HCT116 (cell line): ENCODE results near the gene PAX5. TPM values are rescaled to one million over a fixed set of nuclear protein-coding genes. Genes with fewer than 3 reads are reported as not detected.
A peak's percentile ranks its signal among the peaks of the same experiment; 100 is the strongest.

Experiments used
- ATAC-seq: fragments of 200-7000 bp; cut with Tn5 transposase; 2 replicates; pipeline ENCODE4 v1.9.1; 2020; ENCODE audit warnings: mild to moderate bottlenecking, moderate library complexity
- BruUV-seq: library from RNA; stranded (reverse); fragments of 400-500 nt; replicated peaks from 2 replicates; lab custom pipeline; 2021; lab: Mats Ljungman, UMichigan
- CTCF ChIA-PET: fragments of 300-600 bp; sonication (Branson Sonifier 250); formaldehyde crosslinking; loops from one replicate; lab custom pipeline; 2021; ENCODE audit warnings: antibody characterized with exemption; lab: Charles Lee
- POLR2A ChIA-PET: fragments of 300-600, 350-600 bp; sonication (Branson Sonifier 250); formaldehyde crosslinking; loops from one replicate; lab custom pipeline; 2021; ENCODE audit warnings: antibody characterized with exemption; lab: Charles Lee
- RAD21 ChIA-PET, 2 experiments: fragments of 300-600 bp; sonication (Branson Sonifier 250); formaldehyde crosslinking; loops; one replicate each; lab custom pipeline; 2023; ENCODE audit warnings: low total read pairs in 2 of 2; ENCODE audit not compliant: uncharacterized antibody in 2 of 2, unreplicated experiment in 2 of 2, low non-redundant PET in 1 of 2; lab: Charles Lee
- DNase-seq: peaks from one replicate; pipeline ENCODE4 v3.0.0-alpha.2; 2010; ENCODE audit warnings: low read depth, low spot score
- H2AFZ ChIP-seq: fragments of 200-600 bp; shearing (Covaris generic), sonication (generic); 2 replicates; pipeline ENCODE4 v1.6.1; 2017; ENCODE audit warnings: low read depth, mixed run types, mixed read lengths, antibody characterized with exemption, low read length; ENCODE audit not compliant: poor library complexity, severe bottlenecking
- H3K27ac ChIP-seq: 2 replicates; pipeline ENCODE4 v1.5.1; 2012; ENCODE audit warnings: low read depth, low read length
- H3K27me3 ChIP-seq: fragments of 200-600 bp; sonication (generic); 2 replicates; pipeline ENCODE4 v1.6.1; 2016; ENCODE audit warnings: mixed run types, low read length, mixed read lengths; ENCODE audit not compliant: insufficient read depth
- H3K36me3 ChIP-seq, 2 experiments: fragments of 200-500 bp in 1 of 2; fragments of 200-600 bp in 1 of 2; sonication (Bioruptor generic) in 1 of 2; sonication (generic) in 1 of 2; 2 replicates each; pipeline versions ENCODE4 v1.5.1 to v1.6.1; 2014 to 2016; ENCODE audit warnings: low read length in 2 of 2, inconsistent platforms in 1 of 2, mixed read lengths in 1 of 2, mixed run types in 1 of 2; ENCODE audit not compliant: insufficient read depth in 2 of 2, control insufficient read depth in 1 of 2
- H3K4me1 ChIP-seq, 2 experiments: fragments of 200-600 bp in 1 of 2; sonication (generic) in 1 of 2; 2 replicates each; pipeline versions ENCODE4 v1.5.1 to v1.6.1; 2012 to 2017; ENCODE audit warnings: low read length in 2 of 2, inconsistent platforms in 1 of 2, mild to moderate bottlenecking in 1 of 2, mixed read lengths in 1 of 2, mixed run types in 1 of 2, moderate library complexity in 1 of 2; ENCODE audit not compliant: insufficient read depth in 2 of 2, control insufficient read depth in 1 of 2
- H3K4me2 ChIP-seq: fragments of 200-600 bp; sonication (generic); 2 replicates; pipeline ENCODE4 v1.6.1; 2017; ENCODE audit warnings: mixed run types, low read length, mixed read lengths
- H3K4me3 ChIP-seq, 2 experiments: fragments of 200-600 bp in 1 of 2; sonication (generic) in 1 of 2; replicated peaks in 1 of 2; 2 replicates each; pipeline ENCODE4 v1.5.1; 2011 to 2016; ENCODE audit warnings: low read length in 2 of 2, control low read depth in 1 of 2, low read depth in 1 of 2, mild to moderate bottlenecking in 1 of 2, mixed read lengths in 1 of 2, mixed run types in 1 of 2
- H3K79me2 ChIP-seq: fragments of 200-600 bp; sonication (generic); 2 replicates; pipeline ENCODE4 v1.6.1; 2017; ENCODE audit warnings: mild to moderate bottlenecking, mixed run types, low read length, moderate library complexity, mixed read lengths; ENCODE audit not compliant: insufficient read depth
- H3K9ac ChIP-seq: fragments of 200-600 bp; sonication (generic); 2 replicates; pipeline ENCODE4 v1.6.1; 2016; ENCODE audit warnings: low read length, mixed read lengths
- H3K9me2 ChIP-seq: fragments of 200-600 bp; sonication (generic), shearing (Covaris generic); 2 replicates; pipeline ENCODE4 v1.6.1; 2017; ENCODE audit warnings: mixed run types, mild to moderate bottlenecking, moderate library complexity; ENCODE audit not compliant: insufficient read depth
- H3K9me3 ChIP-seq, 2 experiments: fragments of 200-500 bp in 1 of 2; fragments of 200-600 bp in 1 of 2; sonication (Bioruptor generic) in 1 of 2; sonication (generic) in 1 of 2; 2 replicates each; pipeline ENCODE4 v1.6.1; 2014 to 2017; ENCODE audit warnings: low read length in 2 of 2, mixed read lengths in 2 of 2, inconsistent platforms in 1 of 2, low read depth in 1 of 2, mild to moderate bottlenecking in 1 of 2, mixed run types in 1 of 2, moderate library complexity in 1 of 2; ENCODE audit not compliant: control insufficient read depth in 1 of 2, insufficient read depth in 1 of 2
- H4K20me1 ChIP-seq: fragments of 200-600 bp; sonication (generic), shearing (Covaris generic); 2 replicates; pipeline ENCODE4 v1.6.1; 2017; ENCODE audit warnings: mixed run types, mild to moderate bottlenecking, moderate library complexity; ENCODE audit not compliant: insufficient read depth
- ATF3 ChIP-seq: IDR thresholded peaks from 2 replicates; pipeline ENCODE4 v1.6.1; 2012
- ELF1 ChIP-seq: IDR thresholded peaks from 2 replicates; pipeline ENCODE4 v1.6.1; 2012; ENCODE audit warnings: low read depth, borderline replicate concordance
- EZH2phosphoT487 ChIP-seq: fragments of 200-600 bp; IDR thresholded peaks from 2 replicates; pipeline ENCODE4 v1.6.1; 2018; ENCODE audit warnings: antibody characterized with exemption, borderline replicate concordance
- RAD21 ChIP-seq: IDR thresholded peaks from 2 replicates; pipeline ENCODE4 v1.6.1; 2012; ENCODE audit warnings: low read depth, mild to moderate bottlenecking
- SRF ChIP-seq: IDR thresholded peaks from 2 replicates; pipeline ENCODE4 v1.6.1; 2012; ENCODE audit warnings: low read depth
- TCF7L2 ChIP-seq: IDR thresholded peaks from 2 replicates; pipeline ENCODE4 v1.7.0; 2011; ENCODE audit warnings: borderline replicate concordance, inconsistent platforms; ENCODE audit not compliant: insufficient read depth, insufficient read length; ENCODE audit errors: extremely low read depth
- ZFX ChIP-seq: fragments of 450-650 bp; IDR thresholded peaks from 2 replicates; pipeline ENCODE4 v1.6.1; 2017
- ZNF274 ChIP-seq: fragments of 200-500 bp; sonication (Bioruptor generic); IDR thresholded peaks from 2 replicates; pipeline ENCODE4 v1.6.1; 2014; ENCODE audit warnings: mild to moderate bottlenecking, low read depth, low read length, inconsistent platforms
- intact Hi-C: fragments of 100-400 bp; cut with micrococcal nuclease; formaldehyde crosslinking; loops from 2 replicates; pipeline ENCODE4 v1.10.0; 2022
- total RNA-seq: library from RNA; stranded (reverse); gene quantifications from one replicate; pipeline ENCODE4 v1.2.1, GENCODE V29; 2021; ENCODE audit not compliant: unreplicated experiment

Gene PAX5
- total RNA-seq, 1 experiment from 2014 or later: 0.17 TPM

DNA sequence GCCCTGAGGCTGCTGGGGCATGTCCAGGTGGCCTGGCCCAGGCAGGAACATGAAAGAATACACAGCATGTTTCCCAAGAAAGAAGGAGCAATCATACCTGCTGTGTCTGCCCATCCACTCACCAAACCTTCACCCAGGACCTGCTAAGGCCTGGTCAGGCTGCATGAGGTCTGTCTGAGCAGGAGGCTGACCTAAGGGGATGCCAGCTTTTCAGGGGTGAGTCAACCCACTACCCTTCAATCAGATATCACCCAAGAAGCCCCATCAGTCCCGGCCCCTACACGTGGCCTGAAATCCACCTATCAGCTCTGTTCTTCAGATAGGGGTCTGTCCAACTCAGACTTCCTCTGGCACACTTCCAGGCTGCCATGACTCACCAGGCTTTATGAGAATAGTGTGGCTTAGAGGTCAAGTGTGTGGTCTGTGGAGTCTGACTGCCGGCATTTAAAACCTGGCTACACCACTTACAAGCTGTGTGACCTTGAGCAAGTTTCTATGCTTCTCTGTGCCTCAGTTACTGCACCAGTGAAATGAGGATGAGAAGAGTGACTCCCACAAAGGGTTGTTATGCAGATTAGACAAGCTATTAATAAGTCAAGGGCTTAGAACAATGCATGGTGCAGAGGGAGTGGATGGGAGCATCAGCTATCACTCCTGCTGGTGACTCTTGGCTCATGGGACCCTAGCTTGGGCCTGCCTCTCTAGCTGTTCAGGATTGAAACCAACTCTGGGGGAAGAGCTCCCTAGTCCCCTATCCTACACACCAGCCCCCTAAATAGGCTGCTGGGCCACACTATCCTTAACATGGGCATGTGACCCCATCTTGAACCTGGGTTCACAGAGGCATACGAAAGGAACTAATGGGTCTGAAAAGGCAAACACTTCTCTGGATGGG is 130.3 kb downstream of the PAX5 start:
- no peak overlapping the region for H3K27ac ChIP-seq
- H3K79me2 ChIP-seq: no peaks in the 10 kb centered on the region
- peak; percentile 68 for ATAC-seq
- intact Hi-C loops: no loop called here
- ChIA-PET POLR2A (no interaction called here), CTCF (interaction anchor here (1.1 to 1.4 kb wide), 2 partner anchors 9 to 31 kb away, joined by 4 to 6 read pairs; no protein-coding TSS in a partner anchor), RAD21 (no interaction called here)
- no peaks in the 10 kb centered on the region for H3K36me3 ChIP-seq
- H3K4me3 ChIP-seq: no peak overlapping the region
- H3K4me2 ChIP-seq: no peak overlapping the region
- peak; percentile 38 for DNase-seq
- no peaks in the 10 kb centered on the region for H4K20me1 ChIP-seq
- H3K9me2 ChIP-seq: no peaks in the 10 kb centered on the region
- TF ChIP-seq ELF1 (no peak), TCF7L2 (peak; percentile 9)
- no peak overlapping the region for H2AFZ ChIP-seq
- H3K4me1 ChIP-seq: peaks cover 0 to 6% of the 10 kb centered on the region in 2 experiments; a peak in 1 of 4 replicates
- no peak overlapping the region for H3K9ac ChIP-seq
- no peaks in the 10 kb centered on the region for H3K9me3 ChIP-seq
- peaks cover 94% of the 10 kb centered on the region for H3K27me3 ChIP-seq
- BruUV-seq: no TSS peak

GRCh38 chr9:36902861-36903524 is 131.1 kb downstream of the PAX5 start:
- no peaks in the 10 kb centered on the region for H4K20me1 ChIP-seq
- DNase-seq: no peak
- ChIA-PET POLR2A (no interaction called here), RAD21 (no interaction called here), CTCF (interaction anchor here (1.4 kb wide), 1 partner anchor 30 kb away, joined by 6 read pairs; no protein-coding TSS in a partner anchor)
- H3K9ac ChIP-seq: no peak overlapping the region
- no peaks in the 10 kb centered on the region for H3K9me2 ChIP-seq
- no peak overlapping the region for H3K27ac ChIP-seq
- H3K9me3 ChIP-seq: no peaks in the 10 kb centered on the region
- ATAC-seq: no peak
- no peak overlapping the region for H3K4me3 ChIP-seq
- no peak overlapping the region for H2AFZ ChIP-seq
- peaks cover 94% of the 10 kb centered on the region for H3K27me3 ChIP-seq
- H3K4me1 ChIP-seq: peaks cover 0 to 6% of the 10 kb centered on the region in 2 experiments; a peak in 1 of 4 replicates
- H3K36me3 ChIP-seq: no peaks in the 10 kb centered on the region
- no TSS peak for BruUV-seq
- TF ChIP-seq RAD21: no peak
- no peak for TF ChIP-seq EZH2phosphoT487
- no peak for TF ChIP-seq ATF3
- TF ChIP-seq SRF: no peak
- TF ChIP-seq ZNF274: no peak
- TF ChIP-seq ZFX: no peak
- no peaks in the 10 kb centered on the region for H3K79me2 ChIP-seq
- intact Hi-C loops: no loop called here
- H3K4me2 ChIP-seq: no peak overlapping the region
